Measurements from ENCODE around the gene SMIM28. TPM values are rescaled to one million over a fixed set of nuclear protein-coding genes. Genes with fewer than 3 reads are reported as not detected.
A peak's percentile ranks its signal among the peaks of the same experiment; 100 is the strongest.

The SMIM28 gene
- not detected for total RNA-seq

- H3K27ac Mint-ChIP-seq = no peak within 1 kb of the TSS
Measured at GRCh38 chr6:138377844-138378243, at the start of gene SMIM28. Gene SMIM28, plus strand, starts transcription at chr6:138377905. Its CDS starts 168 bp downstream, at chr6:138378073.

GRCh38 chr6:138328210-138328609 is 49.5 kb upstream of the SMIM28 start:
- Mint-ChIP-seq H3K27me3 (peaks cover 4% of the 10 kb centered on the region), H3K4me3 (no peak overlapping the region), H3K4me1 (no peaks in the 10 kb centered on the region), H3K27ac (no peak overlapping the region), H3K36me3 (ENCODE audit: low read depth) (no peaks in the 10 kb centered on the region), H3K9me3 (no peaks in the 10 kb centered on the region)
- ATAC-seq (replicated peaks) = peak; percentile 56

More at GRCh38 chr6:138377844-138378243, at the start of gene SMIM28:
- Mint-ChIP-seq H3K36me3 (ENCODE audit: low read depth) (no peaks in the 10 kb centered on the region), H3K9me3 (no peaks in the 10 kb centered on the region), H3K27me3 (no peaks in the 10 kb centered on the region), H3K4me1 (no peaks in the 10 kb centered on the region), H3K4me3 (no peak within 1 kb of the TSS)
- no peak for ATAC-seq (replicated peaks)

DNA sequence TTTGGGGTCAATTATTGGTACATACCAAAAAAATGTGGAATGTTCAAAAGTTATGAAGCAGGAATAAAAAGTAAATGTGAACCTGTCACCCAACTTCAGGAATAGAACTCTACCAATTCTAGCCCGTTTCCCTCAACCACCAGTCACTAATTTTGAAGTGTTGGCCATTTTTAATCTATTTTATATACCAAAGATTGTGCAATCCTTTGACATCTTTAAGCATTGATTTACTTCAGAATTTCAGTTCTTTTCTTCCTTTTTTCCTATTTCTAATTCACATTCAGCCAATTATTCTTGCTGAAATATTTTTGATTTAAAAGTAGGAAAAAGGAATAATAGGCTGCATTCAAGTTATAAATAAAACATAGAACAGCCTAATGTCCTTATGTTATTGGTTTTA is 46.9 kb upstream of the SMIM28 start:
- Mint-ChIP-seq H3K27ac (no peak overlapping the region), H3K36me3 (ENCODE audit: low read depth) (no peaks in the 10 kb centered on the region), H3K4me1 (no peaks in the 10 kb centered on the region), H3K4me3 (no peak overlapping the region), H3K9me3 (no peaks in the 10 kb centered on the region), H3K27me3 (peaks cover 9% of the 10 kb centered on the region)
- ATAC-seq (replicated peaks) = no peak

DNA sequence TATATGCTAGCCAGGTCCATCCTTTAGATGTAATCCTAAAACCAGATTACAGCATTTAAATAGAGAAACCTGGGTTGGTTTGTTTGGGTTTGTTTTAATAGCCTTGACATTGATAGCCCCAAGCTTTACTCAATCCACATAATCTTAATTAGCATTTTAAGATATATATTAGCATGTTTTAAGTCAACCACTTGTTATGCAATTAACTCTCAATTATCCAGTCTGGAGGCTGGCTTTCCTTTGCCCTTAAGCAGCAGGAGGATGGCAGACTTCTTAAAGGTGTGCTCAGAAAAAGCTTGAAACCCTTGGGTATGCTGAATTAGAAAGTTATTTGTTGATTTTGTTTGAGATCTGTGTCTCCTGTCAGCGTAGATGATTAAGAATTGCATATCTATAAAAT is 46.3 kb upstream of the SMIM28 start:
- H3K4me1 Mint-ChIP-seq = no peaks in the 10 kb centered on the region
- H3K36me3 Mint-ChIP-seq (ENCODE audit: low read depth) = no peaks in the 10 kb centered on the region
- peaks cover 11% of the 10 kb centered on the region for H3K27me3 Mint-ChIP-seq
- no peak for ATAC-seq (replicated peaks)
- no peak overlapping the region for H3K4me3 Mint-ChIP-seq
- no peaks in the 10 kb centered on the region for H3K9me3 Mint-ChIP-seq
- no peak overlapping the region for H3K27ac Mint-ChIP-seq

GRCh38 chr6:138331984-138332383 is 45.7 kb upstream of the SMIM28 start:
- no peak for ATAC-seq (replicated peaks)
- no peaks in the 10 kb centered on the region for H3K36me3 Mint-ChIP-seq (ENCODE audit: low read depth)
- no peaks in the 10 kb centered on the region for H3K4me1 Mint-ChIP-seq
- H3K9me3 Mint-ChIP-seq = no peaks in the 10 kb centered on the region
- no peak overlapping the region for H3K27ac Mint-ChIP-seq
- H3K27me3 Mint-ChIP-seq = peaks cover 11% of the 10 kb centered on the region
- H3K4me3 Mint-ChIP-seq = no peak overlapping the region

GRCh38 chr6:138334000-138334399 is 43.7 kb upstream of the SMIM28 start:
- no peak overlapping the region for H3K4me3 Mint-ChIP-seq
- peaks cover 17% of the 10 kb centered on the region for H3K27me3 Mint-ChIP-seq
- no peaks in the 10 kb centered on the region for H3K9me3 Mint-ChIP-seq
- no peak for ATAC-seq (replicated peaks)
- no peaks in the 10 kb centered on the region for H3K4me1 Mint-ChIP-seq
- no peaks in the 10 kb centered on the region for H3K36me3 Mint-ChIP-seq (ENCODE audit: low read depth)
- no peak overlapping the region for H3K27ac Mint-ChIP-seq

GRCh38 chr6:138334963-138335362 is 42.7 kb upstream of the SMIM28 start:
- no peaks in the 10 kb centered on the region for H3K36me3 Mint-ChIP-seq (ENCODE audit: low read depth)
- no peaks in the 10 kb centered on the region for H3K4me1 Mint-ChIP-seq
- no peaks in the 10 kb centered on the region for H3K9me3 Mint-ChIP-seq
- ATAC-seq (replicated peaks) = no peak
- H3K27me3 Mint-ChIP-seq = peaks cover 24% of the 10 kb centered on the region
- H3K27ac Mint-ChIP-seq = no peak overlapping the region
- H3K4me3 Mint-ChIP-seq = no peak overlapping the region

DNA sequence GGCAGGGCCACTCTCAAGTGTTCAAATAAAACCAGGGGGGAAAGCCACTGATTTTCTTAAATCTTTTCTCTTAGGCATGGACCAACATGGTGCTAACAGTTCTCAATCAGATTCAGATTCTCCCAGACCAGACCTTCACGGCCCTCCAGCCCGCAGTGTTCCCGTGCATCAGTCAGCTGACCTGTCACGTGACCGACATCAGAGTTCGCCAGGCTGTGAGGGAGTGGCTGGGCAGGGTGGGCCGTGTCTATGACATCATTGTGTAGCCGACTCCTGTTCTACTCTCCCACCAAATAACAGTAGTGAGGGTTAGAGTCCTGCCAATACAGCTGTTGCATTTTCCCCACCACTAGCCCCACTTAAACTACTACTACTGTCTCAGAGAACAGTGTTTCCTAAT is 41.5 kb upstream of the SMIM28 start:
- Mint-ChIP-seq H3K27ac (no peak overlapping the region), H3K4me1 (no peaks in the 10 kb centered on the region), H3K4me3 (no peak overlapping the region), H3K27me3 (peaks cover 26% of the 10 kb centered on the region), H3K9me3 (no peaks in the 10 kb centered on the region), H3K36me3 (ENCODE audit: low read depth) (no peaks in the 10 kb centered on the region)
- ATAC-seq (replicated peaks) = no peak

- H3K9me3 Mint-ChIP-seq = no peaks in the 10 kb centered on the region
- H3K36me3 Mint-ChIP-seq (ENCODE audit: low read depth) = no peaks in the 10 kb centered on the region
- no peak for ATAC-seq (replicated peaks)
- H3K4me1 Mint-ChIP-seq = no peaks in the 10 kb centered on the region
- H3K4me3 Mint-ChIP-seq = no peak overlapping the region
- H3K27me3 Mint-ChIP-seq = peaks cover 27% of the 10 kb centered on the region
- H3K27ac Mint-ChIP-seq = no peak overlapping the region
Measured at GRCh38 chr6:138337076-138337475, 40.6 kb upstream of the SMIM28 start.

DNA sequence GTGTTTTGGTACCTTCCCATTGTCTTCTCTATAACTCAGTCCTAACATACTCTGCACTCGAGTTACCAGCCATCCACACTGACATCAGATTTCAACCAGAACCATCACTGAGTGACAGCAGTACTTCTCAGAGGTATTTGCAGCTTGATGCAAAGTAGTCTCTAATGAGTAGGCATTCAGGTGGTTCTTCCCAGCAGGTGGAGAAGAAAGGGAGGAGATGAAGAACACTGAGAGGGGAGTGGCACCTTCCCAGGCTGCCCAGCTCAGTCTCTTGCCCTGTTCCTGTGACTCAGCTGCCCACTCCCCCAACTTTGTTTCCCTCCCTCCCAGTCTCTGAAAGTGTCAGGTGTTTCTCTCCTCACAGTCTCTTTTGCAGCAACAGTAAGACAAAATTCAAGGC is 38.7 kb upstream of the SMIM28 start:
- ATAC-seq (replicated peaks) = no peak
- H3K4me3 Mint-ChIP-seq = no peak overlapping the region
- H3K4me1 Mint-ChIP-seq = no peaks in the 10 kb centered on the region
- H3K36me3 Mint-ChIP-seq (ENCODE audit: low read depth) = no peaks in the 10 kb centered on the region
- no peaks in the 10 kb centered on the region for H3K9me3 Mint-ChIP-seq
- peaks cover 22% of the 10 kb centered on the region for H3K27me3 Mint-ChIP-seq
- H3K27ac Mint-ChIP-seq = no peak overlapping the region

GRCh38 chr6:138341176-138341575 is 36.5 kb upstream of the SMIM28 start:
- no peak for ATAC-seq (replicated peaks)
- no peaks in the 10 kb centered on the region for H3K4me1 Mint-ChIP-seq
- H3K4me3 Mint-ChIP-seq = no peak overlapping the region
- H3K36me3 Mint-ChIP-seq (ENCODE audit: low read depth) = no peaks in the 10 kb centered on the region
- H3K27me3 Mint-ChIP-seq = peaks cover 16% of the 10 kb centered on the region
- no peak overlapping the region for H3K27ac Mint-ChIP-seq
- H3K9me3 Mint-ChIP-seq = no peaks in the 10 kb centered on the region

DNA sequence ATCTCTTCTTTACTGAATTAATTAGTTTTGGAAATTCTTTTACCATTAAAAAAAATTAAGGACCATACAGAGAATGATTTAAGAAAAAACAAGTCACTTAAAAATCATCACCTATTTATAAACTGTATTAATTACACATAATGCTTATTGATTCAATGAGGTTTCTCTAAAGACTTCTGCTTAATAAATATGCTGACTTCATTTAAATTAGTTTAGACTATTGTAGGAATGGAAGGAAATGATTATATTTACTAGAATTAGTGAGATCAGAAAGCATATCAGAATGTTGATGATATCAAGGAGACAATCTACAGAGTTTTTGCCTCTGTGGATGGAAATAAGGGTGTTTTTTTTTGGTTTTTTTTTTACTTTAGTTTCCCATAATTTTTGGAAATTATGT is 34.6 kb upstream of the SMIM28 start:
- no peaks in the 10 kb centered on the region for H3K36me3 Mint-ChIP-seq (ENCODE audit: low read depth)
- ATAC-seq (replicated peaks) = no peak
- H3K27ac Mint-ChIP-seq = no peak overlapping the region
- no peak overlapping the region for H3K4me3 Mint-ChIP-seq
- peaks cover 15% of the 10 kb centered on the region for H3K27me3 Mint-ChIP-seq
- H3K9me3 Mint-ChIP-seq = no peaks in the 10 kb centered on the region
- no peaks in the 10 kb centered on the region for H3K4me1 Mint-ChIP-seq

- Mint-ChIP-seq H3K27me3 (peaks cover 15% of the 10 kb centered on the region), H3K4me1 (no peaks in the 10 kb centered on the region), H3K27ac (no peak overlapping the region), H3K36me3 (ENCODE audit: low read depth) (no peaks in the 10 kb centered on the region), H3K9me3 (no peaks in the 10 kb centered on the region), H3K4me3 (no peak overlapping the region)
- no peak for ATAC-seq (replicated peaks)
Measured at GRCh38 chr6:138345565-138346285, 32.0 kb upstream of the SMIM28 start.

DNA sequence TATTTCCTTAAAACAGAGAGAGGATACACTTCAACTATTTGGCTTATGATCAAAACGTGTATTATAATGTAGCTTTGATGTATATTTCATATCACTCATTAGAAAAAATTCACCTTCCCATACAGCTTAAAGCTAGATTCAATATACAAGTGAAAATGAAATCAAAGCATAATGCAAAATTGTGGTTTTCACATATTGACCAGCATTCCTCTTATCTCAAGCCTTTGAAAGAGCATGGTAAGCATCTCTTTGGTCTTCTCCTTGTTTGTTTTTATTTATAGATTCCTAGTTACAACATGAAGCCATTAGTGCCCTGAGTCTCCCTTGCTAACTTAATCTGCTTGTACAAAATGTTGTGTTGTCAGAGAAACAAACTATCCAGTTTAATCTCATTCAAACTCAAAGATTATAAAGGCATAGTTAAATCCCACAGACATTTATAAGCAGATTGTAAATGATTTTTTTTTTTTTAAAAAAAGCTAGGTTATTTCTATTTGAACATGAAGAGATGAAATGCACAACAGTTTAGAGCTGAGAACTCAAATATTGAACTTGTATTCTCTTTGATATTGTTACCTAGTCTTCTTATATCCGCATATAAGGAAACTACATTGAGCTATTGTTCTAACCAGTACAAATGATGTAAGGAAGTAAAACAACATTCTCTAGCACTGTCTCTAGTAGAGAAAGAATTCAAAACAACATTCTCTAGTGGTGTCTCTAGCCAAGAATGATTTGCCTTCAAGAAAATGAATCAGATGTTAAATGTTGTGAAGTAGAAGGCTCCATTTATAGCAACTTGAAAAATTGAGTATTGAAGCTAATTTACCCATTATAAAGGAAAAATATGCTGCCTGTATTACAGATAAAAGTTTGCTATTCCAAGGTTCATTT is 31.2 kb upstream of the SMIM28 start:
- Mint-ChIP-seq H3K4me3 (no peak overlapping the region), H3K9me3 (no peaks in the 10 kb centered on the region), H3K4me1 (no peaks in the 10 kb centered on the region), H3K27me3 (peaks cover 12% of the 10 kb centered on the region), H3K27ac (no peak overlapping the region), H3K36me3 (ENCODE audit: low read depth) (no peaks in the 10 kb centered on the region)
- ATAC-seq (replicated peaks) = no peak

- ATAC-seq (replicated peaks) = no peak
- Mint-ChIP-seq H3K9me3 (no peaks in the 10 kb centered on the region), H3K27me3 (peaks cover 18% of the 10 kb centered on the region), H3K27ac (no peak overlapping the region), H3K4me3 (no peak overlapping the region), H3K36me3 (ENCODE audit: low read depth) (no peaks in the 10 kb centered on the region), H3K4me1 (no peaks in the 10 kb centered on the region)
Measured at GRCh38 chr6:138347864-138348263, 29.8 kb upstream of the SMIM28 start.
